Neural cell (in vitro differentiated cells): ENCODE data around the gene ITGA3. TPM values are rescaled to one million over a fixed set of nuclear protein-coding genes. Genes with fewer than 3 reads are reported as not detected.

Experiments
- H2AFZ ChIP-seq: fragments of 200-600, 300-800 bp; sonication (generic), shearing (Covaris generic); 2 replicates; pipeline ENCODE4 v1.6.0; 2014; ENCODE audit warnings: low read depth, mild to moderate bottlenecking, antibody characterized with exemption, low read length, moderate library complexity
- H3F3A ChIP-seq: fragments of 200-600 bp; shearing (Covaris generic); 2 replicates; pipeline ENCODE4 v1.6.1; 2016; ENCODE audit warnings: mild to moderate bottlenecking, moderate library complexity, mixed read lengths, antibody characterized with exemption, low read length; ENCODE audit not compliant: insufficient read depth, poor library complexity, severe bottlenecking
- H3K27ac ChIP-seq: fragments of 200-600, 300-800 bp; sonication (generic), shearing (Covaris generic); 2 replicates; pipeline ENCODE4 v1.5.1; 2014; ENCODE audit warnings: mild to moderate bottlenecking, low read length, moderate library complexity
- H3K27me3 ChIP-seq: fragments of 300-800, 200-600 bp; sonication (generic), shearing (Covaris generic); 2 replicates; pipeline ENCODE4 v1.6.0; 2014; ENCODE audit warnings: mild to moderate bottlenecking, low read depth, low read length, moderate library complexity; ENCODE audit not compliant: insufficient read depth
- H3K36me3 ChIP-seq: fragments of 300-800, 200-600 bp; sonication (generic), shearing (Covaris generic); 2 replicates; pipeline ENCODE4 v1.5.1; 2014; ENCODE audit warnings: mild to moderate bottlenecking, antibody characterized with exemption, low read length, moderate library complexity; ENCODE audit not compliant: insufficient read depth
- H3K4me2 ChIP-seq: fragments of 300-800, 200-600 bp; sonication (generic), shearing (Covaris generic); 2 replicates; pipeline ENCODE4 v1.6.0; 2014; ENCODE audit warnings: mild to moderate bottlenecking, low read length
- H3K4me3 ChIP-seq: fragments of 300-800, 200-600 bp; sonication (generic), shearing (Covaris generic); 2 replicates; pipeline ENCODE4 v1.5.1; 2014; ENCODE audit warnings: mild to moderate bottlenecking, low read length, moderate library complexity
- H3K79me2 ChIP-seq: fragments of 200-600 bp; shearing (Covaris generic); replicated peaks from 2 replicates; pipeline ENCODE4 v1.6.0; 2014; ENCODE audit warnings: mild to moderate bottlenecking, low read length, moderate library complexity; ENCODE audit not compliant: insufficient read depth
- H3K9ac ChIP-seq: fragments of 300-800, 200-600 bp; sonication (generic), shearing (Covaris generic); 2 replicates; pipeline ENCODE4 v1.6.1; 2016; ENCODE audit warnings: mild to moderate bottlenecking, low read length, mixed read lengths
- H3K9me2 ChIP-seq: fragments of 200-600 bp; shearing (Covaris generic); 2 replicates; pipeline ENCODE4 v1.6.1; 2016; ENCODE audit warnings: mild to moderate bottlenecking, low read length, mixed read lengths; ENCODE audit not compliant: insufficient read depth
- H3K9me3 ChIP-seq: fragments of 200-600, 300-800 bp; sonication (generic), shearing (Covaris generic); 2 replicates; pipeline ENCODE4 v1.6.1; 2016; ENCODE audit warnings: mild to moderate bottlenecking, mixed run types, low read length, moderate library complexity, mixed read lengths
- H4K20me1 ChIP-seq: fragments of 200-600 bp; shearing (Covaris generic); 2 replicates; pipeline ENCODE4 v1.6.1; 2016; ENCODE audit warnings: mild to moderate bottlenecking, mixed run types; ENCODE audit not compliant: insufficient read depth
- EP300 ChIP-seq: fragments of 450-650 bp; conservative IDR thresholded peaks from 2 replicates; pipeline ENCODE4 v1.6.1; 2014; ENCODE audit warnings: antibody characterized with exemption, mild to moderate bottlenecking, moderate library complexity; ENCODE audit not compliant: poor library complexity, severe bottlenecking
- EZH2 ChIP-seq: fragments of 200-600, 300-800 bp; shearing (Covaris generic), sonication (generic); IDR thresholded peaks from 2 replicates; pipeline ENCODE4 v1.6.1; 2014; ENCODE audit warnings: antibody characterized with exemption, low read length, borderline replicate concordance, mild to moderate bottlenecking; ENCODE audit not compliant: insufficient read depth, poor library complexity, severe bottlenecking
- MXI1 ChIP-seq: fragments of 450-650 bp; conservative IDR thresholded peaks from 2 replicates; pipeline ENCODE4 v1.6.1; 2014; ENCODE audit warnings: antibody characterized with exemption, mild to moderate bottlenecking; ENCODE audit not compliant: poor library complexity, severe bottlenecking
- POLR2AphosphoS5 ChIP-seq: IDR thresholded peaks from 2 replicates; pipeline ENCODE4 v1.6.1; 2012
- RAD21 ChIP-seq: fragments of 450-650 bp; conservative IDR thresholded peaks from 2 replicates; pipeline ENCODE4 v1.6.1; 2014; ENCODE audit warnings: antibody characterized with exemption, mild to moderate bottlenecking, moderate library complexity
- REST ChIP-seq: IDR thresholded peaks from 2 replicates; pipeline ENCODE4 v1.6.1; 2012; ENCODE audit warnings: borderline replicate concordance
- SMC3 ChIP-seq: fragments of 450-650 bp; conservative IDR thresholded peaks from 2 replicates; pipeline ENCODE4 v1.6.1; 2014; ENCODE audit warnings: antibody characterized with exemption, mild to moderate bottlenecking, moderate library complexity; ENCODE audit not compliant: poor library complexity
- TAF1 ChIP-seq: IDR thresholded peaks from 2 replicates; pipeline ENCODE4 v1.6.1; 2012; ENCODE audit warnings: low read depth
- polyA plus RNA-seq: library from polyadenylated mRNA; depleted of rRNA; stranded (reverse); fragments of >200 nt; gene quantifications from 2 replicates; pipeline ENCODE4 v1.2.3, GENCODE V29; 2014
- TF ChIP-seq, protein P1 (sequence below): fragments of 450-650 bp; IDR thresholded peaks from 2 replicates; pipeline ENCODE4 v1.5.1; 2014; ENCODE audit warnings: antibody characterized with exemption, mild to moderate bottlenecking, moderate library complexity; ENCODE audit not compliant: poor library complexity, severe bottlenecking

The ITGA3 gene
- polyA plus RNA-seq, 1 donor from 2014 or later, result 33.0 TPM

- H3K36me3 ChIP-seq, result peaks cover 13% of the 10 kb centered on the region
- H4K20me1 ChIP-seq, result no peaks in the 10 kb centered on the region
- H3K9ac ChIP-seq, result no peak overlapping the region
- no peak overlapping the region for H3K4me2 ChIP-seq
- H3K27ac ChIP-seq, result no peak overlapping the region
- TF ChIP-seq SMC3, result no peak
- TF ChIP-seq TAF1, result no peak
- no peaks in the 10 kb centered on the region for H3K9me2 ChIP-seq
- no peaks in the 10 kb centered on the region for H3F3A ChIP-seq
- H2AFZ ChIP-seq, result no peak overlapping the region
- no peak overlapping the region for H3K4me3 ChIP-seq
- H3K79me2 ChIP-seq, result no peaks in the 10 kb centered on the region
- H3K27me3 ChIP-seq, result no peaks in the 10 kb centered on the region
- H3K9me3 ChIP-seq, result no peaks in the 10 kb centered on the region
Measured at GRCh38 chr17:50135316-50136095, 79.6 kb downstream of the ITGA3 start.

- H3K4me3 ChIP-seq, result no peak overlapping the region
- no peaks in the 10 kb centered on the region for H4K20me1 ChIP-seq
- H3F3A ChIP-seq, result no peaks in the 10 kb centered on the region
- no peaks in the 10 kb centered on the region for H3K9me3 ChIP-seq
- H3K79me2 ChIP-seq, result no peaks in the 10 kb centered on the region
- TF ChIP-seq RAD21, result no peak
- TF ChIP-seq MXI1, result no peak
- no peak for TF ChIP-seq POLR2AphosphoS5
- TF ChIP-seq, protein P1, sequence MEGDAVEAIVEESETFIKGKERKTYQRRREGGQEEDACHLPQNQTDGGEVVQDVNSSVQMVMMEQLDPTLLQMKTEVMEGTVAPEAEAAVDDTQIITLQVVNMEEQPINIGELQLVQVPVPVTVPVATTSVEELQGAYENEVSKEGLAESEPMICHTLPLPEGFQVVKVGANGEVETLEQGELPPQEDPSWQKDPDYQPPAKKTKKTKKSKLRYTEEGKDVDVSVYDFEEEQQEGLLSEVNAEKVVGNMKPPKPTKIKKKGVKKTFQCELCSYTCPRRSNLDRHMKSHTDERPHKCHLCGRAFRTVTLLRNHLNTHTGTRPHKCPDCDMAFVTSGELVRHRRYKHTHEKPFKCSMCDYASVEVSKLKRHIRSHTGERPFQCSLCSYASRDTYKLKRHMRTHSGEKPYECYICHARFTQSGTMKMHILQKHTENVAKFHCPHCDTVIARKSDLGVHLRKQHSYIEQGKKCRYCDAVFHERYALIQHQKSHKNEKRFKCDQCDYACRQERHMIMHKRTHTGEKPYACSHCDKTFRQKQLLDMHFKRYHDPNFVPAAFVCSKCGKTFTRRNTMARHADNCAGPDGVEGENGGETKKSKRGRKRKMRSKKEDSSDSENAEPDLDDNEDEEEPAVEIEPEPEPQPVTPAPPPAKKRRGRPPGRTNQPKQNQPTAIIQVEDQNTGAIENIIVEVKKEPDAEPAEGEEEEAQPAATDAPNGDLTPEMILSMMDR, result no peak
- TF ChIP-seq EZH2, result no peak
- no peak overlapping the region for H2AFZ ChIP-seq
- no peak overlapping the region for H3K4me2 ChIP-seq
- no peaks in the 10 kb centered on the region for H3K9me2 ChIP-seq
- peaks cover 14% of the 10 kb centered on the region for H3K36me3 ChIP-seq
- H3K9ac ChIP-seq, result no peak overlapping the region
- H3K27ac ChIP-seq, result no peak overlapping the region
- no peaks in the 10 kb centered on the region for H3K27me3 ChIP-seq
Measured at GRCh38 chr17:50136096-50136687, 80.3 kb downstream of the ITGA3 start.

DNA sequence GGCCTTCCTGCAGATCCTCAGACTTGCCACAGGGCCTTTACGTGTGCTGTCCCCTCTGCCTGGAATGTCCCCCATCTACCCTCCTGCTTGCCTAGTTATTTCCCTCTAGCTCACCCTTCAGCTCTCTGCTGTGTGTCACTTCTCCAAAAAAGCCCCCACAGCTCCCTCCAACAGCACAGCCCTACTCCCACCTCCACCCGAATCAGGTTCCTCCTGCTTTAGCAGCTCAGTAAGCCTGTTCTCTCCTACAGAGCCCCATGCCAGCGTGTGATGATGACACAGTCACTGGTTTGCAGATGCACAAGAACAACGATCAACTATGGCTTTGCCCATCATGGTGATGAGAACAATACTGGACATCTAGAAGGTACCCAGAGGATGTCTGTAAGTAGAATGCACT is 81.1 kb downstream of the ITGA3 start:
- no peak overlapping the region for H2AFZ ChIP-seq
- H3K27me3 ChIP-seq, result no peaks in the 10 kb centered on the region
- H3K4me2 ChIP-seq, result no peak overlapping the region
- TF ChIP-seq RAD21, result no peak
- TF ChIP-seq MXI1, result no peak
- no peak for TF ChIP-seq REST
- no peak for TF ChIP-seq POLR2AphosphoS5
- TF ChIP-seq EZH2, result no peak
- no peak for TF ChIP-seq TAF1
- TF ChIP-seq SMC3, result no peak
- TF ChIP-seq, protein P1, result no peak
- no peak for TF ChIP-seq EP300
- H3K9me2 ChIP-seq, result no peaks in the 10 kb centered on the region
- no peak overlapping the region for H3K4me3 ChIP-seq
- no peaks in the 10 kb centered on the region for H3F3A ChIP-seq
- peaks cover 14% of the 10 kb centered on the region for H3K36me3 ChIP-seq
- no peak overlapping the region for H3K9ac ChIP-seq
- no peaks in the 10 kb centered on the region for H3K79me2 ChIP-seq
- no peaks in the 10 kb centered on the region for H3K9me3 ChIP-seq
- H3K27ac ChIP-seq, result no peak overlapping the region
- H4K20me1 ChIP-seq, result no peaks in the 10 kb centered on the region
